Esophagus (tissue), 2 donors: ENCODE measurements around the gene SMOC1. TPM values are rescaled to one million over a fixed set of nuclear protein-coding genes. Genes with fewer than 3 reads are reported as not detected.

Source experiments
- H3K27ac ChIP-seq, 2 donors: one replicate each; pipeline ENCODE4 v1.5.1; 2013; ENCODE audit warnings: low read depth in 2 of 2, mild to moderate bottlenecking in 2 of 2, inconsistent platforms in 1 of 2, low read length in 1 of 2, moderate library complexity in 1 of 2
- H3K27me3 ChIP-seq, 2 donors: one replicate each; pipeline ENCODE4 v1.6.1; 2013; ENCODE audit warnings: low read length in 2 of 2, control low read depth in 1 of 2, mild to moderate bottlenecking in 1 of 2; ENCODE audit not compliant: insufficient read depth in 2 of 2, control insufficient read depth in 1 of 2
- H3K36me3 ChIP-seq, 2 donors: one replicate each; pipeline ENCODE4 v1.6.1; 2013; ENCODE audit warnings: low read length in 1 of 2; ENCODE audit not compliant: control insufficient read depth in 2 of 2, insufficient read depth in 2 of 2
- H3K4me1 ChIP-seq, 2 donors: one replicate each; pipeline ENCODE4 v1.6.1; 2013; ENCODE audit warnings: low read length in 1 of 2; ENCODE audit not compliant: control insufficient read depth in 2 of 2, insufficient read depth in 2 of 2
- H3K4me3 ChIP-seq, 2 donors: one replicate each; pipeline ENCODE4 v1.5.1; 2013; ENCODE audit warnings: low read length in 2 of 2, mild to moderate bottlenecking in 2 of 2, low read depth in 1 of 2, moderate library complexity in 1 of 2
- H3K9me3 ChIP-seq, 2 donors: one replicate each; pipeline ENCODE4 v1.6.1; 2013; ENCODE audit warnings: mild to moderate bottlenecking in 2 of 2, low read depth in 1 of 2, low read length in 1 of 2, moderate library complexity in 1 of 2; ENCODE audit not compliant: control insufficient read depth in 2 of 2, insufficient read depth in 1 of 2
- WGBS, 2 donors: extraction: QIAGEN DNeasy Blood & Tissue Kit; methylation state at CpG; one replicate each; pipeline ENCODE4 v1.1.7; 2013; 5-methylcytosine and 5-hydroxymethylcytosine counted together
- polyA plus RNA-seq, 2 donors: library from polyadenylated mRNA; stranded (reverse); fragments of 200-250 nt; gene quantifications; one replicate each; pipeline ENCODE4 v1.2.3, GENCODE V29; 2013
- donor health status: healthy with polysubstance abuse.
- donor health status: Bipolar disorder and iron deficiency.

SMOC1 gene
- polyA plus RNA-seq, 2 donors: 0.04 to 0.16 TPM

DNA sequence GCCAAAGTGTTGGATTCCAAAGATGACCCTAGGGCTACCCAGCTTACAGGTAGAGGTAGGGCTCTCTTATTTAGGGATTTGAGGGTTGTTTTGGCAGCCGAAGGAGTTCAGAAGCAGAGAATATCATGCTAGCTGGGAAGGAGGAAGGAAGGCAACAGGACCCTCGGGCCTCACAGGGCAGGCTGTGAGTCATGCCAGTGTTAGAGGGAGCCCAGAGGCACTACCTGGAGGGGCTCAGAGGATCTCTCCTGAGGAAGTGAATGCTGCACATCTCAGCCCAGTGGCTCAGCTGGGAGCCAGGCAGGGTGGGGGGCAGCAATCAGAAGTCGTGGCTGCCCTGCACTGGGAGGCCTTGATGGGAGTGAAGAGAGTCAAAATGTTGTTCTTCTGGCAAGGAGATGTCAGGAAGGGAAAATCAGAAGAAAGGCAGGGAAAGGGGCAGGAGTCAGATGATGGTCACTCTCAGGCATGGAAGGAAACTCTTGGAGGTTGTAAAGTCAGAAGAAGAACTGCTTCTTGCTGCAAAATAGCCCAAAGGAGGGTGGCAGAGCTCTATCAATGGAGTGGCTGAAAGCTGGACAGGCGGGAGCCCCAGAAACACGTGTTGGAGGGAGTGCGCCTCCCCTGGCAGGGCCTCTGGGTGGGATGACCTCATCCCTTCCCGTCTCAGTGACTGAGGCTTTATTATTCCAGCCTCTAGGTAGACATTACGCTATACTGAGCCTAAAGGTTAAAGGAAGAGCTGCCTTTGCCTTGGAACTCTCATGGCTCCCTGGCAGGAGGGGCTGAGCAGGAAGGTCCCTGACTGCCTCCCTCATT lies 141.3 kb downstream of the SMOC1 start:
- Histone ChIP-seq H3K27ac (no peak overlapping the region), H3K27me3 (no peaks in the 10 kb centered on the region), H3K4me1 (peaks cover 4 to 6% of the 10 kb centered on the region in 2 donors), H3K9me3 (no peaks in the 10 kb centered on the region), H3K36me3 (no peaks in the 10 kb centered on the region), H3K4me3 (no peak overlapping the region)
- WGBS, 2 donors: 68 to 77% methylated on average over 8 of the region's 8 CpGs

DNA sequence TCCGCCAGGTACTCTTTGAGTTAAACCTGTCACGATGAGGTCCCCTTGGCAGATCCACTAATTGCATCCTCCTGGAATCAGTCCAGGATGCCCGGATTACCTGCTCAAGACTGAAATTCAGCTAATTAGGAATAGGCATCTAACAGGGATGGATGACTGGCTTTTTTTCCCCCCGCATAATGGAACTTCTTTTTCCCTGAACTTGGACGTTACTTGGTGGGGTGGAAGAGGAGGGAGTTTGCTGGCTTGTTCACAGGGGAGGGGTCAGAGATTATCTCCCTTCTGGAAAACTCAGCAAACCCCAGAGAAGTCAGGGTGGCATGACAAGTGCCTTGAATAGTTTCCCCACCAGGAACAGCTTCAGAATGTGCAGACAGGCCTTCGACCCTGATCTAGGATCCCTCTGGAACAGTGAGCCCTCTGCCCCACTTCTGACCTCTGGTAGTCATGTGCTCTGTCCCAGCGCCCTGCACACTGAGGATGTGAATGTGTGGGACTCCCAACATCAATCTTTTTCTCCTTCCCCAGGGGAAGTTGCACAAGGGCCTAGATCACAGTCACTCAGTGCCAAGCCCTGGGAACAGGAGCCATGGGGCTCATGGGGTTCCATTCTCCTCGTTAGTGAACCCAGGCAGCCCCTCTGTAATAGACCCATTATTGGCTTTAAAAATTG lies 142.5 kb downstream of the SMOC1 start:
- Histone ChIP-seq H3K27ac (no peak overlapping the region), H3K4me1 (peaks cover 4 to 6% of the 10 kb centered on the region in 2 donors), H3K9me3 (no peaks in the 10 kb centered on the region), H3K27me3 (no peaks in the 10 kb centered on the region), H3K36me3 (no peaks in the 10 kb centered on the region), H3K4me3 (no peak overlapping the region)
- WGBS, 2 donors: 69 to 75% methylated on average over 8 of the region's 8 CpGs

DNA sequence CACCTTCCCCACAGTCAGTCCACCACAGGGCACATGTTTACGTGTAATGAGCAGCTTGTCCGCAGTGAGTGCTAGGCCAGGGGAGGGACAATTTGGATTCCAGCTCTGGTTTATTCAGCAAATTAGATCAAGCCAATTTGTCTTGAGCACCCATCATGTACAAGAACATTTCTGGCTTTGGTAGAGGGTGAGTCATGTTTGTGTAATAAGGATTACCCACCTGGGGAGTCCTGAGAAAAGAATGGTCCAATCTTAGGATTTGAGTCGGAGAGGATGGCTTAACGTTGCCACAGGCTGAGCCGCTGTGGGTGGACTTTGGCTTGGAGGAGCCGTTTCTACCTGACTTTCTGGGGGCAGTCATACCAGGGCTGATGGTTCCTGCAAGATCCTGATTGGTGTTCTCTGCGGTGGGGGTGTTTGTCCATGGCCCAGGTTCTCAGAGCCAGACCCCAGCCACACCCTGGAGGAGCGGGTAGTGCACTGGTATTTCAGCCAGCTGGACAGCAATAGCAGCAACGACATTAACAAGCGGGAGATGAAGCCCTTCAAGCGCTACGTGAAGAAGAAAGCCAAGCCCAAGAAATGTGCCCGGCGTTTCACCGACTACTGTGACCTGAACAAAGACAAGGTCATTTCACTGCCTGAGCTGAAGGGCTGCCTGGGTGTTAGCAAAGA lies 143.7 kb downstream of the SMOC1 start:
- Histone ChIP-seq H3K4me1 (peaks cover 4 to 6% of the 10 kb centered on the region in 2 donors), H3K36me3 (no peaks in the 10 kb centered on the region), H3K27ac (no peak overlapping the region), H3K4me3 (no peak overlapping the region), H3K27me3 (no peaks in the 10 kb centered on the region), H3K9me3 (no peaks in the 10 kb centered on the region)
- 90 to 92% methylated on average over 15 of the region's 15 CpGs for WGBS, 2 donors

DNA sequence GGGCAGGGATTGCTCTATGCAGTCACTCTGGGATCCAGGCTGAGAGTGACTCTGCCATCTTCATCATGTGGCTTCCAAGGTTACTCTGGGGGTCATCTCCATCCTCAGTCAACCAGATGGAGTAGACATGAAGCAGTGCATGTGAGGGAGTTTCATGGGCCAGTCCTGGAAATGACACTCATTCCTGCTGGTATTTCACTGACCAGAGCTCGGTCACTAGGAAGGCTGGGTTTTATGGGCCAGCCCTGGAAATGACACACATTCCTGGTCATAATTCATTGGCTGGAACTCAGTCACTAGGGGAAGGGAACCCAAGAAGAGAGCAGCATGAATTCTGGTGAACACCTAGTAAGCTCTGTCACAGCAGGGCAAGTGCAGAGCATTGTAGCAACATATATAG lies 144.7 kb downstream of the SMOC1 start:
- no peaks in the 10 kb centered on the region for H3K27me3 ChIP-seq
- 1 to 40% methylated on average over 1 of the region's 1 CpG for WGBS, 2 donors

DNA sequence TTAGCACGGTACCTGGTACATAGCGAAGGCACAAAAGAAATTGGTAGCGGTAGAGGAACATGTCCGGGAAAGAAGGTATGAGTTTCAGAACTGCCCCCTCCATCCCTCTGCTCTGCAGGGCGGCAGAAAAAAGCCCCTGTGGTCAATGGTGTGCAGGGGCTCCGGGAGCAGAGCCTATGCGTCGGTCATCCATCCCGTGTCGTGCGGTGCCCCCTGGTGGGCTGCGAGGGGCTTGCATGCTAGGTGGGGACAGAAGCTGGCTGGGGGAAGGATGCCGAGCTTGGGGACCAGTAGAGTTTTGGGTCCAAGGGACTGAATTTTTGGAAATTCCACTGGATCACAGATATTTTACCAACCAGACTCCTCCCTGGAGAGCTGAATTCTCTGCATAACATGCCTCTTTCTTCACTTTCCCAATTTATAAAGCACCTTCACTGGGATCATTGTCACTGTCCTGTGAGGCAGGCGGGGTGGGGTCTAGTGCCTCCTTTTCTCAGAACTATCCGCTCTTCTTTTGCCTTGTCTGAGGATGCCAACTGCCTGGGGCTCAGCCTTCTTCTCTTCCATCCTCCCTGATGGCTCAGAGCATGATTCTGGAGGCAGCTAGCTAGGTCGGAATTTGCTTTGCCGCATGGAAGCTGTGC lies 148.7 kb downstream of the SMOC1 start:
- WGBS, 2 donors: 32 to 34% methylated on average over 17 of the region's 17 CpGs
- Histone ChIP-seq H3K36me3 (no peaks in the 10 kb centered on the region), H3K4me1 (no peaks in the 10 kb centered on the region), H3K9me3 (no peaks in the 10 kb centered on the region), H3K27me3 (no peaks in the 10 kb centered on the region), H3K27ac (no peak overlapping the region), H3K4me3 (no peak overlapping the region)

More for the DNA sequence above, 144.7 kb downstream of the SMOC1 start:
- no peaks in the 10 kb centered on the region for H3K9me3 ChIP-seq
- no peaks in the 10 kb centered on the region for H3K36me3 ChIP-seq
- no peak overlapping the region for H3K4me3 ChIP-seq
- no peak overlapping the region for H3K27ac ChIP-seq
- H3K4me1 ChIP-seq: peaks cover 2% of the 10 kb centered on the region in 2 donors

GRCh38 chr14:70029296-70030132 lies 150.3 kb downstream of the SMOC1 start:
- H3K27me3 ChIP-seq: no peaks in the 10 kb centered on the region
- no peaks in the 10 kb centered on the region for H3K36me3 ChIP-seq
- H3K4me3 ChIP-seq: no peak overlapping the region
- 61 to 65% methylated on average over 6 of the region's 6 CpGs for WGBS, 2 donors
- no peaks in the 10 kb centered on the region for H3K9me3 ChIP-seq
- H3K4me1 ChIP-seq: no peaks in the 10 kb centered on the region
- H3K27ac ChIP-seq: no peak overlapping the region

- peaks cover 0 to under 1% of the 10 kb centered on the region in 2 donors for H3K9me3 ChIP-seq
- no peak overlapping the region for H3K4me3 ChIP-seq
- H3K27ac ChIP-seq: no peak overlapping the region
- no peaks in the 10 kb centered on the region for H3K27me3 ChIP-seq
- H3K4me1 ChIP-seq: no peaks in the 10 kb centered on the region
- WGBS, 2 donors: 71 to 81% methylated on average over 9 of the region's 9 CpGs
- H3K36me3 ChIP-seq: no peaks in the 10 kb centered on the region
Measured at GRCh38 chr14:70032016-70032415, 152.8 kb downstream of the SMOC1 start.

GRCh38 chr14:70032447-70032846 lies 153.2 kb downstream of the SMOC1 start:
- WGBS, 2 donors: 40 to 54% methylated on average over 3 of the region's 3 CpGs

GRCh38 chr14:70033116-70033515 lies 153.9 kb downstream of the SMOC1 start:
- Histone ChIP-seq H3K9me3 (peaks cover 0 to 2% of the 10 kb centered on the region in 2 donors), H3K36me3 (no peaks in the 10 kb centered on the region), H3K4me3 (no peak overlapping the region), H3K27me3 (no peaks in the 10 kb centered on the region), H3K27ac (no peak overlapping the region), H3K4me1 (no peaks in the 10 kb centered on the region)
- 83 to 89% methylated on average over 8 of the region's 8 CpGs for WGBS, 2 donors

More at GRCh38 chr14:70032447-70032846, 153.2 kb downstream of the SMOC1 start:
- Histone ChIP-seq H3K4me1 (no peaks in the 10 kb centered on the region), H3K27me3 (no peaks in the 10 kb centered on the region), H3K9me3 (peaks cover 0 to 2% of the 10 kb centered on the region in 2 donors), H3K27ac (no peak overlapping the region), H3K4me3 (no peak overlapping the region), H3K36me3 (no peaks in the 10 kb centered on the region)
